Esophagus squamous epithelium (tissue), 5 donors: Measurements from ENCODE around the gene MRFAP1L1. TPM values are rescaled to one million over a fixed set of nuclear protein-coding genes. Genes with fewer than 3 reads are reported as not detected.

Experiments used
- DNase-seq: peaks from one replicate; lab custom pipeline; 2025; lab: John Stamatoyannopoulos, UW
- H3K27ac ChIP-seq, 4 donors: fragments of 200-600 bp; sonication (generic); one replicate each; pipeline ENCODE4 v1.5.1; 2016 to 2019; ENCODE audit warnings: mild to moderate bottlenecking in 1 of 4
- H3K27me3 ChIP-seq, 4 donors: fragments of 200-600 bp; sonication (generic); 1 replicate in 3 of 4; 2 replicates in 1 of 4; pipeline versions ENCODE4 v1.5.1 to v1.6.0; 2017 to 2021; ENCODE audit warnings: antibody characterized with exemption in 1 of 4
- H3K36me3 ChIP-seq, 3 donors: fragments of 200-600 bp; sonication (generic); one replicate each; pipeline ENCODE4 v1.5.1; 2016 to 2019
- H3K4me1 ChIP-seq, 3 donors: fragments of 200-600 bp; sonication (generic); one replicate each; pipeline ENCODE4 v1.5.1; 2017 to 2019
- H3K4me3 ChIP-seq, 4 donors: fragments of 200-600 bp; sonication (generic); 1 replicate in 3 of 4; 2 replicates in 1 of 4; pipeline ENCODE4 v1.5.1; 2016 to 2019; ENCODE audit warnings: mild to moderate bottlenecking in 2 of 4, moderate library complexity in 1 of 4
- H3K9me3 ChIP-seq, 3 donors: fragments of 200-600 bp; sonication (generic); one replicate each; pipeline ENCODE4 v1.5.1; 2016 to 2019
- CTCF ChIP-seq, 6 experiments: fragments of 450-650 bp in 4 of 6; fragments of 200-600 bp in 2 of 6; sonication (generic) in 2 of 6; IDR thresholded peaks; one replicate each; pipeline ENCODE4 v1.5.1; 2016 to 2019; ENCODE audit warnings: antibody characterized with exemption in 6 of 6, mild to moderate bottlenecking in 4 of 6, moderate library complexity in 4 of 6
- POLR2A ChIP-seq, 4 donors: fragments of 450-650 bp; IDR thresholded peaks; one replicate each; pipeline ENCODE4 v1.6.1; 2017; ENCODE audit warnings: antibody characterized with exemption in 4 of 4, mild to moderate bottlenecking in 4 of 4, moderate library complexity in 3 of 4
- WGBS, 2 donors: methylation state at CpG; one replicate each; pipeline ENCODE4 v1.1.5; 2018; 5-methylcytosine and 5-hydroxymethylcytosine counted together
- intact Hi-C: fragments of 100-400 bp; cut with DNase I; formaldehyde crosslinking; loops from one replicate; pipeline ENCODE4 v1.15.0; 2022
- total RNA-seq, 4 donors: library from RNA; depleted of rRNA; stranded (reverse); fragments of >200 nt; gene quantifications; one replicate each; pipeline ENCODE4 v1.1.0, GENCODE V29; 2016
- donor health status: DM: yes; HTN: yes; CAD: no.

Gene MRFAP1L1
- total RNA-seq, 4 donors from 2014 or later, result 29.5 to 63.5 (median 48.2) TPM

GRCh38 chr4:6753891-6754290, 44.2 kb upstream of the MRFAP1L1 start:
- no peak for TF ChIP-seq POLR2A (IDR thresholded peaks at IDR 0.05)
- no peak for TF ChIP-seq CTCF (IDR thresholded peaks at IDR 0.05)
- Histone ChIP-seq H3K27ac (peak overlapping the region in 3 of 4 donors; percentile 9 to 89 (median 87)), H3K4me1 (peaks cover 15 to 55% (median 20%) of the 10 kb centered on the region in 3 donors), H3K9me3 (no peaks in the 10 kb centered on the region), H3K27me3 (no peaks in the 10 kb centered on the region), H3K4me3 (no peak overlapping the region), H3K36me3 (no peaks in the 10 kb centered on the region)
- intact Hi-C loops, result no loop called here
- WGBS, 2 donors, result 76 to 80% methylated on average over 5 to 6 of the region's 9 CpGs
- no peak for DNase-seq

GRCh38 chr4:6753103-6753560, 43.5 kb upstream of the MRFAP1L1 start:
- intact Hi-C loops, result no loop called here

GRCh38 chr4:6752486-6752829, 42.8 kb upstream of the MRFAP1L1 start:
- DNase-seq, result no peak
- Histone ChIP-seq H3K27me3 (no peaks in the 10 kb centered on the region), H3K4me1 (peaks cover 28 to 69% (median 33%) of the 10 kb centered on the region in 3 donors), H3K36me3 (no peaks in the 10 kb centered on the region), H3K4me3 (no peak overlapping the region), H3K9me3 (no peaks in the 10 kb centered on the region), H3K27ac (peak overlapping the region; percentile 3 to 89 (median 84))
- 86 to 87% methylated on average over 6 of the region's 6 CpGs for WGBS, 2 donors
- TF ChIP-seq POLR2A (IDR thresholded peaks at IDR 0.05) (no peak), CTCF (IDR thresholded peaks at IDR 0.05) (no peak)
- intact Hi-C loops, result no loop called here

More at GRCh38 chr4:6753103-6753560, 43.5 kb upstream of the MRFAP1L1 start:
- H3K36me3 ChIP-seq, result no peaks in the 10 kb centered on the region
- peak overlapping the region; percentile 24 to 89 (median 84) for H3K27ac ChIP-seq
- H3K4me1 ChIP-seq, result peaks cover 22 to 62% (median 26%) of the 10 kb centered on the region in 3 donors
- H3K27me3 ChIP-seq, result no peaks in the 10 kb centered on the region
- no peak for TF ChIP-seq CTCF (IDR thresholded peaks at IDR 0.05)
- 81 to 84% methylated on average over 2 to 9 of the region's 18 CpGs for WGBS, 2 donors
- DNase-seq, result no peak
- H3K4me3 ChIP-seq, result no peak overlapping the region
- H3K9me3 ChIP-seq, result no peaks in the 10 kb centered on the region

- Histone ChIP-seq H3K27ac (peak overlapping the region; percentile 3 to 89 (median 84)), H3K9me3 (no peaks in the 10 kb centered on the region), H3K4me3 (no peak overlapping the region), H3K27me3 (no peaks in the 10 kb centered on the region), H3K36me3 (no peaks in the 10 kb centered on the region), H3K4me1 (peaks cover 34 to 75% (median 39%) of the 10 kb centered on the region in 3 donors)
- no peak for DNase-seq
- TF ChIP-seq CTCF (IDR thresholded peaks at IDR 0.05) (no peak), POLR2A (IDR thresholded peaks at IDR 0.05) (no peak)
- intact Hi-C loops, result no loop called here
- WGBS, 2 donors, result 68 to 69% methylated on average over 17 to 18 of the region's 18 CpGs
Measured at GRCh38 chr4:6751611-6752485, 42.2 kb upstream of the MRFAP1L1 start.
